Duodenal mucosa (tissue), 2 donors: Measurements from ENCODE around the gene CUEDC1.

Experiments used
- H3K27ac ChIP-seq: one replicate; pipeline ENCODE4 v1.7.0; 2013; ENCODE audit warnings: low read depth, low read length
- H3K27me3 ChIP-seq, 2 donors: one replicate each; pipeline ENCODE4 v1.7.0; 2013; ENCODE audit warnings: low read length in 2 of 2, control low read depth in 1 of 2; ENCODE audit not compliant: insufficient read depth in 2 of 2, control insufficient read depth in 1 of 2
- H3K36me3 ChIP-seq, 2 donors: one replicate each; pipeline ENCODE4 v1.7.0; 2013; ENCODE audit warnings: low read length in 2 of 2, control low read depth in 1 of 2; ENCODE audit not compliant: insufficient read depth in 2 of 2, control insufficient read depth in 1 of 2
- H3K4me1 ChIP-seq, 2 donors: one replicate each; pipeline ENCODE4 v1.7.0; 2013; ENCODE audit warnings: low read length in 2 of 2, control low read depth in 1 of 2; ENCODE audit not compliant: insufficient read depth in 2 of 2, control insufficient read depth in 1 of 2
- H3K4me3 ChIP-seq, 2 donors: one replicate each; pipeline ENCODE4 v1.7.0; 2013; ENCODE audit warnings: low read length in 2 of 2, low read depth in 1 of 2
- H3K9ac ChIP-seq, 2 donors: one replicate each; pipeline ENCODE4 v1.7.0; 2013; ENCODE audit warnings: low read length in 2 of 2, low read depth in 1 of 2
- H3K9me3 ChIP-seq, 2 donors: one replicate each; pipeline ENCODE4 v1.7.0; 2013; ENCODE audit warnings: low read length in 2 of 2, control low read depth in 1 of 2; ENCODE audit not compliant: control insufficient read depth in 1 of 2

CUEDC1 gene

DNA sequence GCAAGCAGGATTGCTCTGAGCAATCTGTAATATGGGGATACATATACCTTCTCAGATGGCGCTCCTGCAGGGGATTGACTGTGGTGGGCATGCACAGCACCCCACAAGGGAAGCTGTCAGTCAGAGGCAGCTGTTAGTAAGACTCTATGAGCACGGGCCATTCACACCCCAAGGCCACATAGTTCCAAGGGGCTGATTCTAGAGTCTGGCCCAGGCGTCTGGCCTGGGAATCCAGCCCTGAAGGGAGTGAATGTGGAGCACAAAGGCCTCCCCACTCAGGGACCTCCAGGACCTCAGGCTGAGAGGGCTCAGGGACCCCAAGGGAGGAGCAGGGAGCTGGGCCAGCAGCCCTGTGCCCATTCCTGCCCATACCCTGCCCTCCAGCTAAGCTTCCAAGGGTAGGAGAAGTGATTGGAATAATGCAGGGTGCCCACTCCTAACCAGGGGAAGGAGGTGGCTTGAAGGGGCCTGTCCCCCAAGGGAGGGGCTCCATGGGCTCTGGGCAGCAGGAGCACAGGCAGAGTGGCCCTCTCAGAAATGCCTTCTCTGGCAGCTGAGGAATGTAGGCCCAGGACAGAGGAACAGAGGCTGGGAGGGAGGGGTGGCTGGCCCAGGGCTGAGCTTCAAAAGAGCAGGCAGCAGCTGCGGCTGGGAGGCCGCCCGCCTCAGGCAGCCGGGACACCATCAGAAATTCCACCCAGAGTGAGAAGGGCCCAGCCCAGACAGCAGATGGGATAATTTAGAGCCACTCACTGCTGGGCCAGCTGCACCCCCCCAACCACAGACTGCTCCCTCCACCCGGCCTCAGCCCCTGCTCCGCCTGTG, 56.5 kb downstream of the CUEDC1 start:
- Histone ChIP-seq H3K27ac (peak overlapping the region; percentile 68), H3K9ac (peak overlapping the region; percentile 20 to 41), H3K36me3 (no peaks in the 10 kb centered on the region), H3K4me3 (no peak overlapping the region), H3K9me3 (no peaks in the 10 kb centered on the region), H3K27me3 (no peaks in the 10 kb centered on the region), H3K4me1 (peaks cover 57 to 68% of the 10 kb centered on the region in 2 donors)

DNA sequence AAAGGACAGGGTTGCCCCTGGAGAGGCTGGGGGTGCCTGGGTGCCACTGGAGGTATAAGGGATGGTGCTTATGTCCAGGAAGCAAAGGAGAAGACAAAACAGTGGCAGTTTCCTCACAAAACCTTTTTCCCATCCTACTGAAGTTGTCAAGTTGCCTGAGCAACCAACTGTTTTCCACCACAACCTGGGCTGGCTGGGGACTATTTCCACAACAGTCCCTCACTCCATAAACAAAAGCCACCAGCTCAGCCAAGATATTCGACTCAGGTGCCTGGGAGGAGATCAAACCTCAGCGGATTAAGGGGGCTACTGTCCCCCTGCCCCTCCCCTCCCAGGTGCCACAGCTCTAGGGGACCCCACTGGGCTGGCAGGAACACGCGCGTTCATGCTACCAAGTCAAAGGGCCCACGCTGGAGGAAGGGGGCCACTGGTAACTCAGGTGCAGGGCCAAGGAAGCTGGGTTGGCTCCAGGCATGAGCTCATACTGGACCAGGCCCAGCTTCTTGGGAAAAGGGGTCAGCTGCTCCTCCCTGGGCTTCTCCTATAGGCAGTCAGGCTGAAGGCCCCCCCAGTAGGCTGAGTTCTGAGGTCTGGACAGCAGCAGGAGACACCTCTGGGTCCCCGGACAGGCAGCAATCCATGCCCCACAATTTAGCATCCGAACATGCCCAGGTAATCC, 59.7 kb downstream of the CUEDC1 start:
- Histone ChIP-seq H3K27me3 (no peaks in the 10 kb centered on the region), H3K4me3 (no peak overlapping the region), H3K4me1 (peaks cover 59 to 61% of the 10 kb centered on the region in 2 donors), H3K36me3 (no peaks in the 10 kb centered on the region), H3K9ac (no peak overlapping the region), H3K27ac (peak overlapping the region; percentile 7), H3K9me3 (no peaks in the 10 kb centered on the region)

DNA sequence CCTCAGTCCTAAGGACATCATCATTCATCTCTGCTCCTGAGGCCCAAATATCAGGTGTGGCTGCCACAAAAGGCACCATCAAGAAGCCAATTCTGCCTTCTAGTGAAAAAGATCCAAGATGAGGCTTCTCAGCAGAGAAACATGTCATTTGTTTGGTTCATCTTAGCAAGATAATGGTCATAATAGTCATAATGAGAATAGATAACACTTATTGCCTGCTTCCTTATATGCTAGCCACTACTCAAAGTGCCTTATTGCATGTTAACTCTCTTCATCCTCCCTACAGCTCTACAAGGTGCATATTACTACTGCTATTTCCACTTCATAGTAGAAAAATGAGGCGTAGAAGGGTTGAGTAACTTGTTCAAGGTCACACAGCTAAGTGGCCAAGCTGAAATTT, 60.4 kb downstream of the CUEDC1 start:
- Histone ChIP-seq H3K27ac (no peak overlapping the region), H3K27me3 (no peaks in the 10 kb centered on the region), H3K36me3 (no peaks in the 10 kb centered on the region), H3K9me3 (no peaks in the 10 kb centered on the region), H3K4me3 (no peak overlapping the region), H3K4me1 (peaks cover 59 to 62% of the 10 kb centered on the region in 2 donors), H3K9ac (no peak overlapping the region)

DNA sequence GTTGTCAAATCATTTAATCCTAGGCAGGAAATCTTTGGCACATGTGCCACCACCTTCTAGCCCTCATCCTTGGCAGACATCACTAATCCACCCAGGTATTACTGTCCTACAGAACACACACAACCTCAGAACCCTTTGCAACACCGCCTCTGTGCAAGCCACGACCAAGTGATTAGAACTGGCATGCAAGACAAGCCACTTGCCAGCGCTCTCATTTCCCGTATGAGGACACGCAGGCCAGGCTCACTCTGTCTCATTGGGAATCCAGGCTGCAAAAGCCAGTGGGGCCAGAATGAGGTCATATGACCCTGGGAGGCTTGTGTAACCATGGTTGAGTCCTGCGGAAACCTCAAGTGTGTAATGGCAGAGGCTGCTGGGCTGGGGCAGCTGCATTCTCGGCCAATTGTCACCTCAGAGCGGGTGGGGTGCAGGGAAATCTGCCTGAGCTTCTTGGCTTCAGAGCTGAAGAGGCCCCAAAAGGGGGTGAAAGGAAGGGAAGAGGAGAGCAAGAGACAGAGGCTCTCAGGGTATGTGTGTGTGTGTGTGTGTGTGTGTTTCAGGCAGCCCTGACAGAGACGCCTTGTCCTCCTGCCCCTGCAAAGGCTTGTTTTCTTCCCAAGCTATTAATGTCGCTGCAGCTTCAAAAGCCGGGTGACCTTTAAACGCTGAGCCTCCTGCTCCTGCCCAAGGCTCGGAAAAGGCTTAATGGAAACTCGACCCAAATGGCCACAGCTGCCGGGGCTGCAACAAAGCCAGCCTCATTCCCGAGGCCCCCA, 62.2 kb downstream of the CUEDC1 start:
- Histone ChIP-seq H3K4me3 (peak overlapping the region; percentile 14 to 38), H3K27ac (peak overlapping the region; percentile 86), H3K36me3 (no peaks in the 10 kb centered on the region), H3K27me3 (no peaks in the 10 kb centered on the region), H3K9ac (peak overlapping the region; percentile 36 to 57), H3K9me3 (no peaks in the 10 kb centered on the region), H3K4me1 (peaks cover 48 to 49% of the 10 kb centered on the region in 2 donors)

DNA sequence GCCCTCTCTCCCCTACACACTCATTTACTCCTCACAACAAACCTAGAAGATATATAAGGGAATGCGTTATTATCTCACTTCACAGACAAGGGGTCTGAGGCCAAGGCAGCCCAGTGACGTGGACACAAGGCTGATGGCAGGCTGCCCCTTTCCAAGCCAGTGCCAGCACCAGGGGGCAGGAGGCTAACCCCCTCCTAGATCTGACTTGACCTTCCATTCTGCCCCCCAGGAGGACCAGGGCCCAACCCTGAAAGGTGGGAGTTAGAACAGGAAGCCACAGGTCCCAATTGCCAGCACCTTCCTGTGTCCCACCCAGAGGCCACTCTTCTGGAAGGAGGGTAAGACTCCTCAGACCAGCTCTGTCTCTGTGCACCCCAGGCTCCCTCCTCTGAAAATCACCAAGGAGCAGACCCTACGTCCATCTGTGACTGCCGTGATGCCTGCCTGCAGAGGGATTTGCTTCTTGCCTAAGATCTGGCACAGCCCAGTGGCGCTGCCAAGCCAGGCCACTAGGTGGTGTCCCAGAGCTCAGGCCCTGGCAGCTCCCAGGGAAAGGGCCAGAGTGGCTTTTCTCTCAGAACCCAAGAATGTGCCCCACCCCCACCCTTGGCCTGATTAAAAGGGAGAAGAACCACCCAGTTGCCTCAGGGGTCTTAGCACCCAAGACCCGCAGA, 62.9 kb downstream of the CUEDC1 start:
- Histone ChIP-seq H3K27me3 (no peaks in the 10 kb centered on the region), H3K9me3 (no peaks in the 10 kb centered on the region), H3K36me3 (no peaks in the 10 kb centered on the region), H3K9ac (peak overlapping the region in 1 of 2 donors; percentile 57), H3K4me3 (peak overlapping the region; percentile 14 to 38), H3K27ac (peak overlapping the region; percentile 86), H3K4me1 (peaks cover 46 to 47% of the 10 kb centered on the region in 2 donors)

DNA sequence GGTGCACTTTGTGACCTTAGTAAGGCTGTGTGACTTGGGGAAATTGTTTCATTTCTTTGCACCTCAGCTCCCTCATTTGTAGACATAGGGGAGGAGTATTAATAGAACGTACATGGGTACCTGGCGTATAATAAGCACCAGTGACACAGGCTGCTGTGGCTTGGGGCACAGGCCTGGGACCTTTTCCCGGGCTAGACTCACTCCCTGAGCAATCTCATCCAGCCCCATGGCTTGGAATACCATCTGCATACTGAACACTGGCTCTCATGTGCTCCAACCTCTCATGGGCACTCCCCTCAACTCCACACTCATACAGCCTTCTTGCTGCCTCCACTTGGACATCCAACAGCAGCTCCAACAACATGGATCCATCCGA, 64.4 kb downstream of the CUEDC1 start:
- no peaks in the 10 kb centered on the region for H3K27me3 ChIP-seq
- H3K9ac ChIP-seq: no peak overlapping the region
- no peak overlapping the region for H3K4me3 ChIP-seq
- H3K36me3 ChIP-seq: no peaks in the 10 kb centered on the region
- H3K4me1 ChIP-seq: peaks cover 46 to 47% of the 10 kb centered on the region in 2 donors
- H3K27ac ChIP-seq: no peak overlapping the region
- H3K9me3 ChIP-seq: no peaks in the 10 kb centered on the region

DNA sequence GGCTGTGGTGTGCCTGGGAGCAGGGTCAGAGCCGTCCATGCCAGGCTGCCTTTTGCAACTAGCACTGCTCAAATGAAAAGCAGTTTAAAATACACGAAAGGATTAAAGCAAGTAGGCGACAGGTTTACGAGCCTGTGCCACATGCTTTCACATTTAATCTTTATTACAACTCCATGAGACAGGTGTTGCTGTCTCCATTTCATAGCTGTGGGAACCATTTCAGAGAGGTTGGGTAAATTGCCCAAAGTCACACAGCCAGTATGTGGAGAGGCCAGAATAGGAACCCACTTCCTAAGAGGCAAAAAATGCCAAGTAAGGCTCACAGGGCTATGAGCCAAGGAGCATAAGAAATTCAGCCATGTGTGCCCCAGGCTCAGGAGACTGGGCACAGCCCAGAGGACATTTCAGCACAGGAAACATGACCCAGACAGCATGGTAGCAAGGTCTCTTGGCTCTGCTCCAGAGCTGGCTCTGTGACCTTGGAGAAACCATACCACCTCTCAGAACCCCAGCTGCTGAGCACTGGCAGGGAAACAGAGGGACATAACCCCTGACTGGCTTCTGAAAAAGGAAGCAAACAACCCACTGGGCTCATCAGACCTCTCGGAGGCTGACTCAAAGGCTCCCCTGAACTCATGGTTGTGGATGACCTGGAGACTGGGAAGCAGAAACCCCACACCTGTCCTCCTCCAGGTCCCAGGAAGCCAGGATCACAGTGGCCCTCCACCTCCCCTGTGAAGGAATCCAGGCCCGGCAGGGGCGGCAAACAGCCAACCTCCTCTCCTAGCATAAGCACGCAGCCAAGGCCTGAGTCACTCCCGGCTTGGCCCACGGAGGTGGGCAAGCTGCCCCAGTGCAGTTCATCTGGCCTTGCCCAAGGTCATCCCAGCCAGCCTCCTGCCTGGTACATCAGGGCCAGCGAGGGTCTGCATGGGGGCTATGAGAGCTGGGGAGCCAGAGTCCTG, 65.0 kb downstream of the CUEDC1 start:
- Histone ChIP-seq H3K36me3 (no peaks in the 10 kb centered on the region), H3K27ac (no peak overlapping the region), H3K27me3 (no peaks in the 10 kb centered on the region), H3K9ac (no peak overlapping the region), H3K4me1 (peaks cover 41 to 42% of the 10 kb centered on the region in 2 donors), H3K9me3 (no peaks in the 10 kb centered on the region), H3K4me3 (no peak overlapping the region)

DNA sequence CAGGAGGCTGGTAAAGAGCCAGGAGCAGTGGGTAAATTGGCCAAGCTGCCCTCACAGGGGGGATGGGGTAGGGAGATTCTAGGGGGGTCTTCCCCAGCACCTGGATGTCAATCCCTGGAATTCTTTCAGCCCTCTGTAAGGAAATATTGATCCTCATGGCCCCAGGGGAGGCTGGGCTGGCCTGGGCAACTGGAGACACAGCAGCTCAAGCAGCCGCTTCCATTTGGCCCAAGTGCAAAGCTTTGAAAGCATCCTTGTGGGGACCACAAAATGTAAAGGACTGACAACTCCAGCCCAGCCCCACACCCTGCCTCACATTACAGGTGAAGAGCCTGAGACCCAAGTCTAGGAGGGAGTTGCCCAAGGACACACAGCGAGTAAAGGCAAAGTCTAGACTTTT, 66.0 kb downstream of the CUEDC1 start:
- peaks cover 35 to 36% of the 10 kb centered on the region in 2 donors for H3K4me1 ChIP-seq
- H3K9ac ChIP-seq: no peak overlapping the region
- H3K27me3 ChIP-seq: no peaks in the 10 kb centered on the region
- H3K27ac ChIP-seq: no peak overlapping the region
- H3K9me3 ChIP-seq: no peaks in the 10 kb centered on the region
- H3K4me3 ChIP-seq: no peak overlapping the region
- peaks cover 0 to 6% of the 10 kb centered on the region in 2 donors for H3K36me3 ChIP-seq
